HG02885 (cell line): ENCODE results near the gene YARS2.
"Not testable (repeated sequence)": the region's sequence is repeated elsewhere in the genome, so short reads cannot be mapped to it uniquely, and the experiment has no call there.

Experiments
- ATAC-seq: cut with Tn5 transposase; IDR thresholded peaks from one replicate; pipeline ENCODE4 v1.9.1; 2021; ENCODE audit warnings: mild to moderate bottlenecking; ENCODE audit not compliant: unreplicated experiment, poor library complexity

Gene YARS2

GRCh38 chr12:32754111-32754510, 1.6 kb downstream of the YARS2 start:
- no peak for ATAC-seq

- no peak for ATAC-seq
Observed at GRCh38 chr12:32753605-32754004, 2.1 kb downstream of the YARS2 start.

- no peak for ATAC-seq
Observed at GRCh38 chr12:32743264-32743663, 12.4 kb downstream of the YARS2 start.

GRCh38 chr12:32742133-32742532, 13.6 kb downstream of the YARS2 start:
- ATAC-seq = no peak

GRCh38 chr12:32739279-32739678, 16.4 kb downstream of the YARS2 start:
- no peak for ATAC-seq

GRCh38 chr12:32737715-32738114, 18.0 kb downstream of the YARS2 start:
- ATAC-seq = no peak

GRCh38 chr12:32736445-32736844, 19.3 kb downstream of the YARS2 start:
- no peak for ATAC-seq

GRCh38 chr12:32734952-32735351, 20.7 kb downstream of the YARS2 start:
- no peak for ATAC-seq

- no peak for ATAC-seq
Observed at GRCh38 chr12:32727237-32727636, 28.5 kb downstream of the YARS2 start.

- no peak for ATAC-seq
Observed at GRCh38 chr12:32726286-32726685, 29.4 kb downstream of the YARS2 start.

- not testable (repeated sequence) for ATAC-seq
Observed at GRCh38 chr12:32725308-32725707, 30.4 kb downstream of the YARS2 start.

- no peak for ATAC-seq
Observed at GRCh38 chr12:32718926-32719325, 36.8 kb downstream of the YARS2 start.

GRCh38 chr12:32714772-32715171, 40.9 kb downstream of the YARS2 start:
- no peak for ATAC-seq

- no peak for ATAC-seq
Observed at GRCh38 chr12:32708926-32709325, 46.8 kb downstream of the YARS2 start.

- ATAC-seq = no peak
Observed at GRCh38 chr12:32706335-32707024, 49.2 kb downstream of the YARS2 start.

- no peak for ATAC-seq
Observed at GRCh38 chr12:32705783-32706182, 49.9 kb downstream of the YARS2 start.

- ATAC-seq = no peak
Observed at GRCh38 chr12:32702946-32703345, 52.8 kb downstream of the YARS2 start.

- ATAC-seq = no peak
Observed at GRCh38 chr12:32702473-32702872, 53.2 kb downstream of the YARS2 start.

- ATAC-seq = not testable (repeated sequence)
Observed at GRCh38 chr12:32699437-32699836, 56.3 kb downstream of the YARS2 start.

GRCh38 chr12:32698285-32698684, 57.4 kb downstream of the YARS2 start:
- ATAC-seq = no peak

GRCh38 chr12:32697445-32697844, 58.3 kb downstream of the YARS2 start:
- ATAC-seq = peak; percentile 49
